GM21825 (cell line): Measurements from ENCODE around the gene ABHD3.
A peak's percentile ranks its signal among the peaks of the same experiment; 100 is the strongest.
"Not testable (repeated sequence)": the region's sequence is repeated elsewhere in the genome, so short reads cannot be mapped to it uniquely, and the experiment has no call there.

Source experiments
- ATAC-seq: cut with Tn5 transposase; IDR thresholded peaks from one replicate; pipeline ENCODE4 v1.9.1; 2021; ENCODE audit warnings: mild to moderate bottlenecking, moderate library complexity; ENCODE audit not compliant: unreplicated experiment

Gene ABHD3

GRCh38 chr18:21704603-21705364 lies at the start of gene ABHD3:
Gene ABHD3, minus strand, starts transcription at chr18:21704774. Its CDS starts 109 bp downstream, at chr18:21704665.
- ATAC-seq, result peak; percentile 93

DNA sequence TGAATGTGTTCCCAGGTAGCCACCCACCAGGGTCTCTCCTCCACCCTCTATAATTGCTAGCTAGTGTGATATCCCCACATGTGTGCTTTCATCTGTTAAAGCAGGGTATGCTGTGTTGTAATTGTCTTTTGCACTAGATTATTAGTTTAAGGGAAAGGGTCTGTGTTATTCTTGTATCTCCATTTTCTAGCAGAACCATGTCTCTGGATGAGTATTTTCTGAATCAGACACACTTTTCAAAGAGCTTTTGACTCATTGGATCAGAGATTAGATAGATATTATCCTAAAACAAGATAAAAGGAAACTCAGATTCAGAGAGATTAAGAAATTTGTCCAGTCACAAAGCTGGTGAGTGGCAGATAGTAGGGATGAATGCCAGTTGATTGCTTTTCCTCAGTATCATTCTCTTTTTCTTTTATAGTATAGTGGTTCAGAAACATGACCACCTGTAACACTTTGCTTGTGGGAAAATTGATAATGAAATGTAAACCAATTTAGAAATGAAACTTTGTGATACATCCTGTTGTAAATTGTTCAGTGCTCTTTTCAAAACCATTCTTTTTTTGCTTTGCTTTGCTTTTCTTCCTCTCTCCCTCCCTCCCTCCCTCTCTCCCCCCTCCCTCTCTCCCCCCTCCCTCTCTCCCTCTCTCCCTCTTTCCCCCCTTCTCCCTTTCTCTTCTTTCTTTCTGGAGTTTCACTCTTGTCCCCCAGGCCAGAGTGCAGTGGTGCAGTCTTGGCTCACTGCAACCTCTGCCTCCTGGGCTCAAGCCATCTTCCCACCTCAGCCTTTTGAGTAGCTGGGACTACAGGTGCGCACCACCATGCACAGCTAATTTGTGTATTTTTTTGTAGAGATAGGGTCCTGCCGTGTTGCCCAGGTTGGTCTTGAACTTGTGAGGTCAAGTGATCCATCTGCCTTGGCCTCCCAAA lies 43.5 kb upstream of the ABHD3 start:
- peak; percentile 45 for ATAC-seq

GRCh38 chr18:21747268-21747667 lies 42.7 kb upstream of the ABHD3 start:
- ATAC-seq, result no peak

DNA sequence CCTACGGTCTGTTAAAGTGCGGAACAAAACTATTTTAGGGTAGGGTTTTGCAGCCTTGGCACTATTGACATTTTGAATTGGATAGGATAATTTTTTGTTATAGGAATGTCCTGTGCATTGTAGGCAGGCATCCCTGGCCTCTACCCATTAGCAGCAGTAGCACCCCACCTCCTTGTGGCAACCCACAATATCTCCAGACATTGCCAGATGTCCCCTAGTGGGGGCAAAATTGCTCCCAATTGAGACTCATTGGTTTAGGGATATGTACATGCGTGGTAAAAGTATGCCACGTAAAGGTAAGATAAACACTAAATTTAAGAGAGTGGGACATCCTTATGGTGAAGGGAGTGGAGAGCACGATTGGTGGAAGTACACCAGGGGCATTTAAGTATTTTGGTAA lies 40.7 kb upstream of the ABHD3 start:
- no peak for ATAC-seq

DNA sequence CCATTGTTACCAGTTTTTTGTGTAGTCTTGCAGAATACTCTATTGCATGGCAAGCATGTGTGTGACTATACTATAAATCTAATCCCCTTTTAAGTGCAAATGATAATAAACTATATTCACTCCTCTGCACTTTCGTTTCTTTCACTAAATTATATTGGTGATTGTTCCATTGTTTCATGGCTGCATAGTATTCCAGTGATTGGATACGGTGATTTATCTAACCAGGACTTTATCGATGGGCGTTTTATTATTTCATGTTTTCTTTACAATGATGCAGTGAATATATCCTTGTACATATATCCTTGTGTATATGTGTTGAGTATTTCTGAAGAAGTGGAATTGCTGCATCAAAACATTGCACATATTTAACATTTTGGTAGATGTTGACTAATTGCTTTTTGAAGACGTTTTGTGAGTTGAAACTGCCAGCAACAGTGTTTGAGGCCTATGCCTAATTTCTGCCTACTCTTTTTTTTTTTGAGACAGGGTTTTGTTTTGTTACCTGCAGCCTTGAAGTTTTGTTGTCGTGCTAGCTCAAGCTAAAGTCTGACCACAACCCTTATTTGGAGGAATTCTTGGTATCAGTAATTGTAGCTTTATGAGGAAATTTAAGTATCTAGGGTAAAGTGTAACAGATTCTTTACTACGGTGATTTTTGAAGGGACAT lies 38.7 kb upstream of the ABHD3 start:
- no peak for ATAC-seq

- ATAC-seq, result no peak
Observed at GRCh38 chr18:21742315-21742687, 37.7 kb upstream of the ABHD3 start.

DNA sequence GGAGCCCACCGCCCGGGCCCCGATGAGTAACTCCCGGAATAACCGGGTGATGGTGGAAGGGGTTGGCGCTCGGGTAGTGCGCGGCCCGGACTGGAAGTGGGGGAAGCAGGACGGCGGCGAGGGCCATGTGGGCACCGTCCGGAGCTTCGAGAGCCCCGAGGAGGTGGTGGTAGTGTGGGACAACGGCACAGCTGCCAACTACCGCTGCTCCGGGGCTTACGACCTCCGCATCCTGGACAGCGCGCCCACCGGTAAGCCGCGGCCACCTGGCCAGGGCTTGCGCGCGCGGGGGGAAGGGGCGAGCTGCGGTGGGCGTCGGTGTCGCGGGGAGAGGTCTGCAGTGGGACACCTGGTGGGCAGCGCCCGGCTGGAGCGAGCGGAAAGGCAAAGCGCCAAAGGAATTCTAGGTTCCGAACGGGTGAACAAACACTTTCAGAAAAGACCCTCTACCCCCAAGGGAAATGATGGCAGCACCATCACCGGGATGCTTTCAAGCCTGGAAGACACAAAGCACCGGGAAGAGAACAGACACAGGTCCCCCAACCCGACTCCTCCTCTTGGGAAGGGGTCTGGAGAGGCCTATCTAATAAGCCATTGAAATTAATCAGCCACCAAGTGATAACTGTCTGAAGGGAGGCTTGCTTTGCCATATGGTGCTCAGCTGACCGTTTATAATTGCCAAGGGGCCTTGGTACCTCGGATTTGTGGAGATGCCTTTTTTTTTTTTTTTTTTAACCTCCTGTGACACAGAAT lies 37.2 kb upstream of the ABHD3 start:
- ATAC-seq, result peak; percentile 14

DNA sequence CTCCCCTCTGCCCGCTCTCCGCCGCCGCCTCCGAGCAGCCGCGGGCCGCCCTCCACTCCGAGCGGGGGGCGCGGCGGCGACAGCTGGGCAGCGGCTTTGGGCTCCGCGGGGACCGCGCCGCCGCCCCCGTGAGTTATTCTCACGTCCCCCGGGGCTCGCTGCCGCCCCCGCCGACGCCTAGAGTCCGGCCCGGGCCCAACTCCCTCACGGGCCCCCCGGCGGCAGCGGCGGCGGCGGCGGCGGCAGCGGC lies 36.7 kb upstream of the ABHD3 start:
- ATAC-seq, result no peak

GRCh38 chr18:21740538-21741311 lies 36.2 kb upstream of the ABHD3 start, which contains the start of gene MIB1:
Gene MIB1, plus strand, starts transcription at chr18:21740792. Its CDS starts 792 bp downstream, at chr18:21741584.
- peak; percentile 96 for ATAC-seq

- peak; percentile 7 for ATAC-seq
Observed at GRCh38 chr18:21739604-21740537, 35.3 kb upstream of the ABHD3 start.

DNA sequence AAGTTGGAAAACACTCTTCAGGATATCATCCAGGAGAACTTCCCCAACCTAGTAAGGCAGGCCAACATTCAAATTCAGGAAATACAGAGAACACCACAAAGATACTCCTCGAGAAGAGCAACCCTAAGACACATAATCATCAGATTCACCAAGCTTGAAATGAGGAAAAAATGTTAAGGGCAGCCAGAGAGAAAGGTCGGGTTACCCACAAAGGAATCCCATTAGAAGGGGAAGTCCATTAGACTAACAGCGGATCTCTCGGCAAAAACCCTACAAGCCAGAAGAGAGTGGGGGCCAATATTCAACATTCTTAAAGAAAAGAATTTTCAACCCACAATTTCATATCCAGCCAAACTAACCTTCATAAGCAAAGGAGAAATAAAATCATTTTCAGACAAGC lies 32.4 kb upstream of the ABHD3 start:
- not testable (repeated sequence) for ATAC-seq

- no peak for ATAC-seq
Observed at GRCh38 chr18:21735452-21736015, 31.0 kb upstream of the ABHD3 start.

- no peak for ATAC-seq
Observed at GRCh38 chr18:21733011-21733410, 28.4 kb upstream of the ABHD3 start.

DNA sequence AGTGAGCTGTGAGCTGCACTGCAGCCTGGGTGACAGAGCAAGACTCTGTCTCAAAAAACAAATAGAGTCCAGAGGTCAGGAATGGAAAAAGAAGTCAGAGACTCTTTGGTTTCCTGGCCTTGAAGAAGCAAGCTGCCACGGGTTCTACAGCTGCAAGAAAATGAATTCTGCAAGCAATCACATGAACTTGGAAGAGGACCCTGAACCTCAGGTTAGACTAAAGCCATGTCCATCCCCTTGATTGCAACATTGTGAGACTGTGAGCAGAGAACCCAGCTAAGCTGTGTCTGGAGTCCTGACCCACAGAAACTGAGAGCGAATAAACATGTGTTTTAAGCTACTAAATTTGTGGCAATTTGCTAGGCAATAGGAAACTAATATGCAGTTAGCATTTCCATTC lies 23.1 kb upstream of the ABHD3 start:
- no peak for ATAC-seq

DNA sequence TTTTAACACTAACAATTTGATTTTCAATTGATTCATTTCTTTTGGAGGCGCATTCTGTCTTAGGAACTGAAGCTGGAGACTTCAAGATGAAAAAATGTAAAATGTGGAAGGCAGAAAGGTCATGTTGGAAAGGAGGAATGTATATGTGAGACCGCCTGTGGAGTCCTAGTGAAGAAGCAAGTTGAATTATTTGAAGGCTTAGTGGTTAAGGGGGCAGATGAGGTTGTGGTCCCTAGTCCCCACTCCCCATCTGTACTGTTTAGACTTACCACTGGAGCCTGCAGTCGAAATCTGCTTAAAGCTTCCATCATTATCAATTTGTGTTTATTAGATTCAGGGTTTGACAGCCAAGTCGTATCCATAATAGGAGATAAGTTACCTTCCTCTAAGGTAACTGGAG lies 20.6 kb upstream of the ABHD3 start:
- ATAC-seq, result no peak

DNA sequence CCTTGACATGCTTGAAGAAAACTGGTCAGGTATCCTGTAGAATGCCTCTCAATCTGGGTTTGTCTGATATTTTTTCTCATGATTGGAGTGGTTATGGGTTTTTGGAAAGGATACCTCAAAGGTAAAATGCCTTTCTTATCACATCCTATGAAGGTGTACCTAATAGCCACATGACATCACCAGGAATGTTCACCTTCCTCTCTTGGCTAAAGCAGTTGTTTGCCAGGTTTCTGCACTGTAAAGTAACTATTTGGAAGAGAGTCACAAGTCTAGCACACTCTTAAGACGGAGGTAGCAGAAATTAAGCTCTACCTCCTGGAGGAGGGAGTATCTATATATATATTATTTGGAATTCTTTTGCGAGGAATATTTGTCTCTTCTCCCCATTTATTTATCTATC lies 18.1 kb upstream of the ABHD3 start:
- ATAC-seq, result no peak

- no peak for ATAC-seq
Observed at GRCh38 chr18:21714474-21714873, 9.9 kb upstream of the ABHD3 start.

GRCh38 chr18:21707130-21707529 lies 2.6 kb upstream of the ABHD3 start:
- not testable (repeated sequence) for ATAC-seq

DNA sequence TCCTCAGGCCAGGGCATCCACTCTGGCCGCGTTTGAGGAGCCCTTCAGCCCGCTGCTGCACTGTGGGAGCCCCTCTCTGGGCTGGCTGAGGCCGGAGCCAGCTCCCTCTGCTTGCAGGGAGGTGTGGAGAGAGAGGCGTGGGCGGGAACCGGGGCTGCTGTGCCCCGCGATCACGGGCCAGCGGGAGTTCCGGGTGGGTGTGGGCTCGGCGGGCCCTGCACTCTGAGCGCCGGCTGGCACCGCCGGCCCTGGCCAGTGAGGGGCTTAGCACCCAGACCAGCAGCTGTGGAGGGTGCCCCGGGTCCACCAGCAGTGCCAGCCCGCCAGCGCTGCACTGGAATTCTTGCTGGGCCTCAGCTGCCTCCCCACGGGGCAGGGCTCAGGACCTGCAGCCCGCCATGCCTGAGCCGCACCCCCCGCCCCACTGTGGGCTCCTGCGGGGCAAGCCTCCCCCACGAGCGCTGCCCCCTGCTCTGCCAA lies 1.9 kb upstream of the ABHD3 start:
- no peak for ATAC-seq
